Neutrophil (primary cell): ENCODE data around the gene EXOC2.

Source experiments
- H3K27ac ChIP-seq: fragments of 200-600 bp; sonication (generic); 2 replicates; pipeline ENCODE4 v1.5.1; 2016; ENCODE audit warnings: mild to moderate bottlenecking, moderate library complexity
- H3K27me3 ChIP-seq: fragments of 200-600 bp; sonication (generic); 2 replicates; pipeline ENCODE4 v1.6.0; 2016; ENCODE audit warnings: mild to moderate bottlenecking
- H3K36me3 ChIP-seq: fragments of 200-600 bp; sonication (generic); 2 replicates; pipeline ENCODE4 v1.5.1; 2017
- H3K4me1 ChIP-seq, 2 experiments: fragments of 200-600 bp in 1 of 2; sonication (generic) in 1 of 2; 1 replicate in 1 of 2; 2 replicates in 1 of 2; pipeline versions ENCODE4 v1.5.1 to v1.6.1; 2013 to 2016; ENCODE audit warnings: low read depth in 1 of 2, low read length in 1 of 2, mild to moderate bottlenecking in 1 of 2, moderate library complexity in 1 of 2; ENCODE audit not compliant: control insufficient read depth in 1 of 2, insufficient read depth in 1 of 2
- H3K4me3 ChIP-seq, 2 experiments: fragments of 200-600 bp in 1 of 2; sonication (generic) in 1 of 2; 1 replicate in 1 of 2; 2 replicates in 1 of 2; pipeline ENCODE4 v1.5.1; 2013 to 2016; ENCODE audit warnings: low read depth in 1 of 2, low read length in 1 of 2, mild to moderate bottlenecking in 1 of 2, moderate library complexity in 1 of 2
- H3K9me3 ChIP-seq: fragments of 200-600 bp; sonication (generic); 2 replicates; pipeline ENCODE4 v1.5.1; 2016
- TF ChIP-seq, protein P1 (sequence below): fragments of 200-600 bp; sonication (generic); IDR thresholded peaks from 2 replicates; pipeline ENCODE4 v1.5.1; 2016; ENCODE audit warnings: antibody characterized with exemption

EXOC2 gene

GRCh38 chr6:684831-685636, 7.9 kb downstream of the EXOC2 start:
- Histone ChIP-seq H3K27me3 (no peaks in the 10 kb centered on the region), H3K27ac (no peak overlapping the region), H3K36me3 (peaks cover 11% of the 10 kb centered on the region), H3K9me3 (no peaks in the 10 kb centered on the region), H3K4me1 (peaks cover 0 to 4% of the 10 kb centered on the region in 2 experiments), H3K4me3 (no peak overlapping the region)
- TF ChIP-seq, protein P1, sequence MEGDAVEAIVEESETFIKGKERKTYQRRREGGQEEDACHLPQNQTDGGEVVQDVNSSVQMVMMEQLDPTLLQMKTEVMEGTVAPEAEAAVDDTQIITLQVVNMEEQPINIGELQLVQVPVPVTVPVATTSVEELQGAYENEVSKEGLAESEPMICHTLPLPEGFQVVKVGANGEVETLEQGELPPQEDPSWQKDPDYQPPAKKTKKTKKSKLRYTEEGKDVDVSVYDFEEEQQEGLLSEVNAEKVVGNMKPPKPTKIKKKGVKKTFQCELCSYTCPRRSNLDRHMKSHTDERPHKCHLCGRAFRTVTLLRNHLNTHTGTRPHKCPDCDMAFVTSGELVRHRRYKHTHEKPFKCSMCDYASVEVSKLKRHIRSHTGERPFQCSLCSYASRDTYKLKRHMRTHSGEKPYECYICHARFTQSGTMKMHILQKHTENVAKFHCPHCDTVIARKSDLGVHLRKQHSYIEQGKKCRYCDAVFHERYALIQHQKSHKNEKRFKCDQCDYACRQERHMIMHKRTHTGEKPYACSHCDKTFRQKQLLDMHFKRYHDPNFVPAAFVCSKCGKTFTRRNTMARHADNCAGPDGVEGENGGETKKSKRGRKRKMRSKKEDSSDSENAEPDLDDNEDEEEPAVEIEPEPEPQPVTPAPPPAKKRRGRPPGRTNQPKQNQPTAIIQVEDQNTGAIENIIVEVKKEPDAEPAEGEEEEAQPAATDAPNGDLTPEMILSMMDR: no peak

- peaks cover 0 to 4% of the 10 kb centered on the region in 2 experiments for H3K4me1 ChIP-seq
- TF ChIP-seq, protein P1: no peak
- no peaks in the 10 kb centered on the region for H3K27me3 ChIP-seq
- peaks cover 11% of the 10 kb centered on the region for H3K36me3 ChIP-seq
- no peak overlapping the region for H3K27ac ChIP-seq
- H3K4me3 ChIP-seq: no peak overlapping the region
- no peaks in the 10 kb centered on the region for H3K9me3 ChIP-seq
Measured at GRCh38 chr6:683742-684440, 9.0 kb downstream of the EXOC2 start.

DNA sequence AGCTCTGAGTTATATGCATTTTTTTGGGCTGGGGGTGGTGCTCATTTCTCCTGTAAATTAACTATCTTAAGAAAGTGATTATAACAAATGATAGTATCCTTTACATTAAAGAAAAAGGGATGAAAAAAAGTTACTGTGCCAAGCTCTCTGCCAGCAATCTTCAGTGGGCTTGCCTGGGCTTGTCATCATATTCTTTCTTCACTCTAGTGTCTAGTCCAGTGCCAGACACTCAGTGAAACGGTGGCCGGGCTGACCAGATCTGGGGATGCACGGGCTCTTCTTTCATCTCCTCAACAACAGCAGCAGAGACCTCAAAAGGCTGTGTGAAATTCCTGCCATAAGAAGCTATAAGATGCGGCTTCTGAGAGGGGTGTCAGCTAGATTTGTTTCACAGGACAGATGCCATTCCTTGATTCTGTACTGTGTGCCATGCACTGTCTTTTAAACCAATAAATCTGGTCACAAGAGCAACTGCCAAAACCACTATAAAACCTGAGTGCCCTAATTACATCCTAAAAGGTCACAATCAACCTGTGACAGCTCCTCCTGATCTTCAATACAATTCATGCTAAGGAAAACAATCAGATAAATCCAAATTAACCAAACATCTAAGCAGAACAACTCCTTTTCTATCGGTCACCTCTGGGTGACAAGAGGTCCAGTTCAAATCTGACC, 12.1 kb downstream of the EXOC2 start:
- TF ChIP-seq, protein P1: no peak
- H3K27ac ChIP-seq: no peak overlapping the region
- H3K27me3 ChIP-seq: no peaks in the 10 kb centered on the region
- no peaks in the 10 kb centered on the region for H3K36me3 ChIP-seq
- H3K4me3 ChIP-seq: no peak overlapping the region
- H3K4me1 ChIP-seq: peaks cover 0 to 4% of the 10 kb centered on the region in 2 experiments
- H3K9me3 ChIP-seq: no peaks in the 10 kb centered on the region

- no peak overlapping the region for H3K27ac ChIP-seq
- H3K27me3 ChIP-seq: no peaks in the 10 kb centered on the region
- H3K9me3 ChIP-seq: no peaks in the 10 kb centered on the region
- H3K4me3 ChIP-seq: no peak overlapping the region
- peaks cover 0 to 4% of the 10 kb centered on the region in 2 experiments for H3K4me1 ChIP-seq
- no peaks in the 10 kb centered on the region for H3K36me3 ChIP-seq
- TF ChIP-seq, protein P1: no peak
Measured at GRCh38 chr6:680251-680650, 12.7 kb downstream of the EXOC2 start.

DNA sequence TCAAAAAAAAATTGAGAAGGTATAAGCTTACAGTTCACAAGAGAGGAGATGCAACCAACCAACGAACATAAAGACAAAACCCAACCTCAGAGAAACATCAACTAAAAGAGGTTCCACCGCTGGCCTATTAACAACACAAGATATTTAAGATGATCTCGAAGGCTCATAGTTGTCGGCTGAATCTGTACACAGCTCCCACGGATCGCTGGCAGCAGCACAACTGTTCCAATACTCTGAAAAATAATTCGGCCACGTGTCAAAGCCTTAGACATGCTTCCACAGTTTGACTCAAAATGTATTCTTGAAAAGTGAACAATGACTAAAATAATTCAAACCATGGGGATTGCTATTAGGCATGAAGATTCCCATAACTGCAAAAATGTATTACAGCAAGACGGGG, 13.7 kb downstream of the EXOC2 start:
- H3K27me3 ChIP-seq: no peaks in the 10 kb centered on the region
- H3K9me3 ChIP-seq: no peaks in the 10 kb centered on the region
- H3K27ac ChIP-seq: no peak overlapping the region
- H3K4me1 ChIP-seq: peaks cover 0 to 4% of the 10 kb centered on the region in 2 experiments
- TF ChIP-seq, protein P1: no peak
- no peak overlapping the region for H3K4me3 ChIP-seq
- H3K36me3 ChIP-seq: no peaks in the 10 kb centered on the region
